Inflammatory macrophage (primary cell): Measurements from ENCODE around the gene AOPEP.

Experiments used
- DNase-seq, 2 donors: peaks; one replicate each; pipeline ENCODE4 v3.0.0-alpha.2; 2020 to 2022

Gene AOPEP

GRCh38 chr9:95022657-95023056 lies 296.2 kb downstream of the AOPEP start:
- no peak for DNase-seq

GRCh38 chr9:95023217-95024003 lies 296.9 kb downstream of the AOPEP start:
- no peak for DNase-seq

GRCh38 chr9:95024097-95024671 lies 297.7 kb downstream of the AOPEP start:
- no peak for DNase-seq

GRCh38 chr9:95025213-95026147 lies 299.0 kb downstream of the AOPEP start:
- no peak for DNase-seq

- no peak for DNase-seq
These were observed 299.6 kb downstream of the AOPEP start for GRCh38 chr9:95026148-95026524.

- no peak for DNase-seq
These were observed 301.7 kb downstream of the AOPEP start for GRCh38 chr9:95027914-95028852.

- DNase-seq: no peak
These were observed 302.3 kb downstream of the AOPEP start for GRCh38 chr9:95028853-95029219.

GRCh38 chr9:95029288-95029687 lies 302.8 kb downstream of the AOPEP start:
- DNase-seq: no peak

GRCh38 chr9:95029720-95030119 lies 303.2 kb downstream of the AOPEP start:
- no peak for DNase-seq

GRCh38 chr9:95030344-95030743 lies 303.8 kb downstream of the AOPEP start:
- no peak for DNase-seq

GRCh38 chr9:95030920-95031642 lies 304.6 kb downstream of the AOPEP start:
- no peak for DNase-seq

- no peak for DNase-seq
These were observed 305.4 kb downstream of the AOPEP start for GRCh38 chr9:95031711-95032461.

- DNase-seq: no peak
These were observed 306.3 kb downstream of the AOPEP start for GRCh38 chr9:95032580-95033341.

- DNase-seq: no peak
These were observed 309.3 kb downstream of the AOPEP start for GRCh38 chr9:95035846-95036245.

- no peak for DNase-seq
These were observed 310.2 kb downstream of the AOPEP start for GRCh38 chr9:95036676-95037075.

GRCh38 chr9:95037789-95038521 lies 311.5 kb downstream of the AOPEP start:
- no peak for DNase-seq

- DNase-seq: no peak
These were observed 312.2 kb downstream of the AOPEP start for GRCh38 chr9:95038666-95039065.

GRCh38 chr9:95040106-95040505 lies 313.6 kb downstream of the AOPEP start:
- DNase-seq: no peak

- DNase-seq: no peak
These were observed 317.3 kb downstream of the AOPEP start for GRCh38 chr9:95043826-95044225.
